Peyer's patch (tissue), 4 donors: ENCODE results near the gene ZNF300. TPM values are rescaled to one million over a fixed set of nuclear protein-coding genes. Genes with fewer than 3 reads are reported as not detected.

Source experiments
- DNase-seq, 3 donors: peaks; one replicate each; pipeline ENCODE4 v3.0.0-alpha.2; 2017 to 2019
- H3K27ac ChIP-seq, 4 donors: fragments of 200-600 bp; sonication (generic); one replicate each; pipeline ENCODE4 v1.5.1; 2016 to 2019
- H3K27me3 ChIP-seq, 2 donors: fragments of 200-600 bp; sonication (generic); one replicate each; pipeline ENCODE4 v1.5.1; 2019
- H3K36me3 ChIP-seq, 3 donors: fragments of 200-600 bp; sonication (generic); one replicate each; pipeline ENCODE4 v1.5.1; 2016 to 2019
- H3K4me1 ChIP-seq, 4 donors: fragments of 200-600 bp; sonication (generic); one replicate each; pipeline ENCODE4 v1.5.1; 2016 to 2019
- H3K4me3 ChIP-seq, 4 donors: fragments of 200-600 bp; sonication (generic); 1 replicate in 3 of 4; 2 replicates in 1 of 4; pipeline ENCODE4 v1.5.1; 2016 to 2019; ENCODE audit warnings: mild to moderate bottlenecking in 1 of 4
- H3K9me3 ChIP-seq, 4 donors: fragments of 200-600 bp; sonication (generic); one replicate each; pipeline ENCODE4 v1.5.1; 2016 to 2019; ENCODE audit warnings: mild to moderate bottlenecking in 1 of 4
- CTCF ChIP-seq, 6 experiments: fragments of 450-650 bp in 4 of 6; fragments of 200-600 bp in 2 of 6; sonication (generic) in 1 of 6; IDR thresholded peaks; one replicate each; pipeline ENCODE4 v1.5.1; 2017 to 2019; ENCODE audit warnings: antibody characterized with exemption in 6 of 6, mild to moderate bottlenecking in 3 of 6, moderate library complexity in 1 of 6
- POLR2A ChIP-seq, 2 donors: fragments of 450-650 bp; IDR thresholded peaks; one replicate each; pipeline ENCODE4 v1.5.1; 2017; ENCODE audit warnings: antibody characterized with exemption in 2 of 2, mild to moderate bottlenecking in 2 of 2, moderate library complexity in 2 of 2
- total RNA-seq, 4 donors: library from RNA; depleted of rRNA; stranded (reverse); fragments of >200 nt; gene quantifications; one replicate each; pipeline ENCODE4 v1.1.0, GENCODE V29; 2016

ZNF300 gene
- total RNA-seq: 10 to 100 TPM in 2 of 4 donors, 1 to 10 TPM in 2; 4.4 to 17.3 (median 8.5) TPM

DNA sequence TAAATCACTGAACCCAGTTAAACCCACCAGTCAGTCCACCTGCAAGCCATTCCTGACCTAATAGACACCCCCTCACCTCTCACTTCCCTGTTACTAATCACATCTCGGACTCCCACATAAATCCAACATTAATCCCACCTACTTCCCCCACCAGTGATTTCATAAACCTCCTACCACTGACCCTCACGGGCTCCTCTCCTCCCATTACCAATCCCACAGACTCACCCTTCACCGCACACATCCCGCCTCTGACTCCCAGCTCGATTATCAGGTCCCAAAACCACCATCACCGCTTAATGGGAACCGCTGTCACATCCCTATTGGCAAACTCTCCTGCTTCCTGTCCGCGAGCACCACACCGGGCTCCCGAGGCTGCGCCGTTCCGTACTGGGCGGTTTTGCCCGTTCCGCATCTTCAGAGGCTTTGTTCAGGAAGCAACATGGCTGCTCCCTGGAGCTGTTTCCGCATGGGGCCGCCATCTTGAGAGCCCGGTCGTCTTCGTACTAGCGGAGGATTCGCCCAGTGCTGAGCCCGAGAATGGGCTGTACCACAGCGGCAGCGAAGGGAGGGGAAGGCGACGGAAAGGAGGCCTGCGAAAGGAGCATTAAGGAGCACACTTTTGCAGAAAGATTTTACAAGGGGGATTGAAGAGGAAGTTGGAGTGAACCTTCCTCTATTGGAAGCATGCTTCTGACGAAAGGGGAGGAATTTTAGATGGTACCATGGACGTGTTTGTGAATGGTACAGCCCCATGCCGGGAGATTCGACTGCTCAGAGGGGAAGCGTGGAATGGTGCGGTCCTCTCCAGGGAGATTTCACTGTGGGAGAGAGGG, at the start of gene ZNF300:
Gene ZNF300 (minus strand): TSS at position 502 of the 833 bp plus-strand sequence. CDS start 1,825 bp downstream, outside the sequence.
- TF ChIP-seq POLR2A (IDR thresholded peaks at IDR 0.05) (no peak), CTCF (IDR thresholded peaks at IDR 0.05) (no peak)
- DNase-seq: peak; percentile 53 to 88 (median 88)
- Histone ChIP-seq H3K4me1 (no peaks in the 10 kb centered on the region), H3K36me3 (peaks cover 0 to 8% (median 0%) of the 10 kb centered on the region in 3 donors), H3K9me3 (peaks cover 0 to 53% (median 8%) of the 10 kb centered on the region in 4 donors), H3K27ac (peak within 1 kb of the TSS; percentile 31 to 75 (median 50)), H3K4me3 (peak within 1 kb of the TSS; percentile 27 to 72 (median 44)), H3K27me3 (no peaks in the 10 kb centered on the region)

GRCh38 chr5:150948539-150948938, 43.8 kb upstream of the ZNF300 start:
- Histone ChIP-seq H3K4me1 (no peaks in the 10 kb centered on the region), H3K27me3 (no peaks in the 10 kb centered on the region), H3K36me3 (no peaks in the 10 kb centered on the region), H3K4me3 (no peak overlapping the region), H3K9me3 (peaks cover 0 to 44% (median 6%) of the 10 kb centered on the region in 4 donors), H3K27ac (no peak overlapping the region)
- TF ChIP-seq POLR2A (IDR thresholded peaks at IDR 0.05) (no peak), CTCF (IDR thresholded peaks at IDR 0.05) (no peak)
- DNase-seq: no peak

DNA sequence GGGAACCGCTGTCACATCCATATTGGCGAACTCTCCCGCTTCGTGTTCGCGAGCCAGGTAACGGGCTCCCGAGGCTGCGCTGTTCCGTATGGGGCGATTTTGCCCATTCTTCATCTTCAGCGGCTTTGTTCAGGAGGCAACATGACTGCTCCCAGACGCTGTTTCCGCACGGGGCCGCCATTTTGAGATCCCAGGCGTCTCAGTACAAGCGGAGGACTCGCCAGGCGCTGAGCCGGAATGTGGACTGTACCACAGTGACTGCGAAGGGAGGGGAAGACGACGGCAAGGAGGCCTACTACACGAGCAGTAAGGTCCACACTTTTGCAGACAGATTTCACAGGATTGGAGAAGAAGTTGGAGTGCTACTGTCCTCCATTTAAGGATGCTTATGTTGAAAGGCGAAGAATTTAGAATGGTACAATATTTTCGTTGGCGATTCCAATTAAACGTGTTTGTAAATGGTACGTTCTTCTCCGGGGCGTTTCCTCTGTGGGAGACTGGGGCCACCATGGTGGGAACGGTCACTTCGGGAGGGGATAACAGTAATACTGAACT, 41.6 kb upstream of the ZNF300 start:
- Histone ChIP-seq H3K9me3 (peaks cover 0 to 51% (median 4%) of the 10 kb centered on the region in 4 donors), H3K27me3 (no peaks in the 10 kb centered on the region), H3K4me1 (no peaks in the 10 kb centered on the region), H3K27ac (peak overlapping the region; percentile 44 to 71 (median 63)), H3K4me3 (peak overlapping the region; percentile 20 to 52 (median 37)), H3K36me3 (peaks cover 0 to 9% (median 0%) of the 10 kb centered on the region in 3 donors)
- TF ChIP-seq POLR2A (IDR thresholded peaks at IDR 0.05): no peak
- no peak for TF ChIP-seq CTCF (IDR thresholded peaks at IDR 0.05)
- peak in 2 of 3 donors; percentile 63 to 65 for DNase-seq

DNA sequence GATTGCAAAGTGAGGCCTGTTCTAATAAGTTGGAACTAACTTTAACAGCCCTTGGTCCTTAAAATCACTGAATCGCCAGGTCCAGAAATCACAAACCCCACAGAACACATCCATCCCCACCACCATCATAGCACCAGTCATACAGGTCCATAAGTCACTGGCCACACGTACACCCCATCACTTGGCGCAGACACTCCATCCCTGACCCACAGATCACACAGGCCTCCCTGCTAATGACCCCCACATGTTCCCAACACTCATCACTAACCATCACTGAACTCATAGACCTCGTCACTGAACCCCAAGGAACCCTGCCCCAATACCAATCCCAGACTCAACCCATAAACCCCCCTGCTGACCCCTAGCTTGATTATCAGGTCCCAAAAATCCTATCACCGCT, 41.2 kb upstream of the ZNF300 start:
- TF ChIP-seq CTCF (IDR thresholded peaks at IDR 0.05): no peak
- TF ChIP-seq POLR2A (IDR thresholded peaks at IDR 0.05): no peak
- H3K9me3 ChIP-seq: peaks cover 0 to 52% (median 4%) of the 10 kb centered on the region in 4 donors

GRCh38 chr5:150945486-150945885, 40.7 kb upstream of the ZNF300 start:
- peak overlapping the region in 2 of 4 donors; percentile 71 for H3K27ac ChIP-seq
- H3K4me1 ChIP-seq: no peaks in the 10 kb centered on the region
- H3K4me3 ChIP-seq: no peak overlapping the region
- H3K9me3 ChIP-seq: peaks cover 0 to 48% (median 4%) of the 10 kb centered on the region in 4 donors
- no peak for DNase-seq
- peaks cover 0 to 9% (median 0%) of the 10 kb centered on the region in 3 donors for H3K36me3 ChIP-seq
- H3K27me3 ChIP-seq: no peaks in the 10 kb centered on the region
- TF ChIP-seq POLR2A (IDR thresholded peaks at IDR 0.05): no peak
- TF ChIP-seq CTCF (IDR thresholded peaks at IDR 0.05): no peak

More for the DNA sequence above, 41.2 kb upstream of the ZNF300 start:
- peak overlapping the region; percentile 20 to 52 (median 37) for H3K4me3 ChIP-seq
- no peaks in the 10 kb centered on the region for H3K27me3 ChIP-seq
- H3K36me3 ChIP-seq: peaks cover 0 to 9% (median 0%) of the 10 kb centered on the region in 3 donors
- DNase-seq: no peak
- H3K27ac ChIP-seq: peak overlapping the region; percentile 44 to 71 (median 63)
- H3K4me1 ChIP-seq: no peaks in the 10 kb centered on the region
